SK-N-SH treated with all-trans-retinoic acid at 6 μM for 48 hours (cell line): ENCODE measurements around the gene C16orf95.
"Not testable (repeated sequence)": the region's sequence is repeated elsewhere in the genome, so short reads cannot be mapped to it uniquely, and the experiment has no call there.

Experiments used
- ATAC-seq: fragments of 200-7000 bp; cut with Tn5 transposase; 3 replicates; pipeline ENCODE4 v1.9.1; 2020; ENCODE audit warnings: mild to moderate bottlenecking, moderate library complexity
- ARNTL ChIP-seq: fragments of 450-650 bp; formaldehyde crosslinking; IDR thresholded peaks from 2 replicates; pipeline ENCODE4 v1.5.0; 2020; ENCODE audit warnings: low read depth, mild to moderate bottlenecking, moderate library complexity, borderline replicate concordance
- BACH2 ChIP-seq: fragments of 250-450 bp; sonication (Bioruptor Pico); IDR thresholded peaks from 2 replicates; pipeline ENCODE4 v1.9.0; 2021; ENCODE audit warnings: mild to moderate bottlenecking, borderline replicate concordance
- ESRRG ChIP-seq: fragments of 250-450 bp; sonication (Bioruptor Pico); IDR thresholded peaks from 2 replicates; pipeline ENCODE4 v1.6.1; 2021; ENCODE audit warnings: mild to moderate bottlenecking
- GLIS3 ChIP-seq: fragments of 250-450 bp; sonication (Bioruptor Pico); IDR thresholded peaks from 2 replicates; pipeline ENCODE4 v1.5.0; 2020; ENCODE audit warnings: mild to moderate bottlenecking, moderate library complexity
- OSR1 ChIP-seq: fragments of 250-450 bp; sonication (Bioruptor Pico); IDR thresholded peaks from 2 replicates; pipeline ENCODE4 v1.8.0; 2022; ENCODE audit warnings: moderate library complexity, mild to moderate bottlenecking, inconsistent platforms
- PPARA ChIP-seq: fragments of 250-450 bp; sonication (Bioruptor Pico); IDR thresholded peaks from 2 replicates; pipeline ENCODE4 v1.5.0; 2020; ENCODE audit warnings: mild to moderate bottlenecking, borderline replicate concordance
- RARB ChIP-seq: fragments of 250-450 bp; sonication (Bioruptor Pico); IDR thresholded peaks from 2 replicates; pipeline ENCODE4 v1.8.0; 2021; ENCODE audit warnings: mild to moderate bottlenecking, moderate library complexity
- SNAI2 ChIP-seq: fragments of 250-450 bp; sonication (Bioruptor Pico); IDR thresholded peaks from 2 replicates; pipeline ENCODE4 v1.5.0; 2020; ENCODE audit warnings: mild to moderate bottlenecking, moderate library complexity
- TCF4 ChIP-seq: fragments of 250-450 bp; sonication (Bioruptor Pico); IDR thresholded peaks from 2 replicates; pipeline ENCODE4 v1.8.0; 2021; ENCODE audit warnings: mild to moderate bottlenecking, moderate library complexity, borderline replicate concordance
- ZC3H10 ChIP-seq: fragments of 250-450 bp; sonication (Bioruptor Pico); IDR thresholded peaks from 2 replicates; pipeline ENCODE4 v1.5.1; 2021; ENCODE audit warnings: mild to moderate bottlenecking, moderate library complexity
- ZFP3 ChIP-seq: fragments of 250-450 bp; sonication (Bioruptor Pico); IDR thresholded peaks from 2 replicates; pipeline ENCODE4 v1.5.0; 2020; ENCODE audit warnings: mild to moderate bottlenecking, moderate library complexity
- ZFP30 ChIP-seq: fragments of 450-650 bp; formaldehyde crosslinking; IDR thresholded peaks from 2 replicates; pipeline ENCODE4 v1.5.0; 2022; ENCODE audit warnings: mild to moderate bottlenecking, moderate library complexity
- ZNF565 ChIP-seq: fragments of 450-650 bp; formaldehyde crosslinking; conservative IDR thresholded peaks from 2 replicates; pipeline ENCODE4 v1.5.0; 2020; ENCODE audit warnings: low read depth, mild to moderate bottlenecking, moderate library complexity
- ZNF70 ChIP-seq: fragments of 450-650 bp; formaldehyde crosslinking; IDR thresholded peaks from 2 replicates; pipeline ENCODE4 v1.5.0; 2020; ENCODE audit warnings: mild to moderate bottlenecking, moderate library complexity
- ZNF8 ChIP-seq: fragments of 450-650 bp; formaldehyde crosslinking; IDR thresholded peaks from 2 replicates; pipeline ENCODE4 v1.5.0; 2020; ENCODE audit warnings: mild to moderate bottlenecking, moderate library complexity
- TF ChIP-seq, protein P1 (sequence below): fragments of 250-450 bp; sonication (Bioruptor Pico); IDR thresholded peaks from 2 replicates; pipeline ENCODE4 v1.8.0; 2020; ENCODE audit warnings: mild to moderate bottlenecking, moderate library complexity, borderline replicate concordance
- TF ChIP-seq, protein P2 (sequence below): fragments of 250-450 bp; sonication (Bioruptor Pico); IDR thresholded peaks from 2 replicates; pipeline ENCODE4 v1.5.1; 2020; ENCODE audit warnings: low read depth, mild to moderate bottlenecking, moderate library complexity
- TF ChIP-seq, protein P3 (sequence below): fragments of 250-450 bp; sonication (Bioruptor Pico); IDR thresholded peaks from 2 replicates; pipeline ENCODE4 v1.5.0; 2020; ENCODE audit warnings: mild to moderate bottlenecking, moderate library complexity
- TF ChIP-seq, protein P4 (sequence below): fragments of 250-450 bp; sonication (Bioruptor Pico); IDR thresholded peaks from 2 replicates; pipeline ENCODE4 v1.5.1; 2021; ENCODE audit warnings: mild to moderate bottlenecking, moderate library complexity
- TF ChIP-seq, protein P5 (sequence below): fragments of 250-450 bp; sonication (Bioruptor Pico); IDR thresholded peaks from 2 replicates; pipeline ENCODE4 v1.8.0; 2021; ENCODE audit warnings: low read depth, mild to moderate bottlenecking, moderate library complexity, borderline replicate concordance

The C16orf95 gene

DNA sequence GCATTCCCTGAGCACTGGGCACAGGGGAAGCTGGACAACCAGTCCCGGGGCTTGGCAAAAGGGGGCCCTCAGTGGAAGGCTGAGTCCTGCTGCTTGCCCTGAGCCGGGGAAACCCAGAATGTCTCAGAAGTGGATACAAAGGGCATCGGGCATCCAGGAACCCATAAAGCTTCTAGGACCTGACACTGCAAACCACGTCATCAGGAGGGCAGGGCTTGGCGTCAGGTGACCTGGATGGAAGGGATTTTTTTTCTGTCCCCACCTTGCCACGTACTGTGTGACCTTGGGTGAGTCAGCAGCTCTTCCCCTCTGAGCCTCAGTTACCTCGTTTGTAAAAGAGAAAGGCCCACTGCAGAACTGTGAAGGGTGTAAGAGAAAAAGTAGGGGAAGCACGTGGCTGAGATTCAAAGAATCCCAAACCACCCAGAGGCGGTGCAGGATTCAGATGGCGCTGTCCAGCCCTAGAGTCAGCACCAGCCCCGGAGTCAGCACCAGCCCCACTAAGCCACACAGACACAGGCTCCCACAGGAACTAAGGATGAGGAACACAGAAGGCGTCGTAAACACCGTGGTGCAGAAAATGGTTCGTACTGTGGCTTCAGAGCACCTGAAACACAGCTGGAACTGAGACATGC lies 53.7 kb downstream of the C16orf95 start:
- TF ChIP-seq, protein P1, sequence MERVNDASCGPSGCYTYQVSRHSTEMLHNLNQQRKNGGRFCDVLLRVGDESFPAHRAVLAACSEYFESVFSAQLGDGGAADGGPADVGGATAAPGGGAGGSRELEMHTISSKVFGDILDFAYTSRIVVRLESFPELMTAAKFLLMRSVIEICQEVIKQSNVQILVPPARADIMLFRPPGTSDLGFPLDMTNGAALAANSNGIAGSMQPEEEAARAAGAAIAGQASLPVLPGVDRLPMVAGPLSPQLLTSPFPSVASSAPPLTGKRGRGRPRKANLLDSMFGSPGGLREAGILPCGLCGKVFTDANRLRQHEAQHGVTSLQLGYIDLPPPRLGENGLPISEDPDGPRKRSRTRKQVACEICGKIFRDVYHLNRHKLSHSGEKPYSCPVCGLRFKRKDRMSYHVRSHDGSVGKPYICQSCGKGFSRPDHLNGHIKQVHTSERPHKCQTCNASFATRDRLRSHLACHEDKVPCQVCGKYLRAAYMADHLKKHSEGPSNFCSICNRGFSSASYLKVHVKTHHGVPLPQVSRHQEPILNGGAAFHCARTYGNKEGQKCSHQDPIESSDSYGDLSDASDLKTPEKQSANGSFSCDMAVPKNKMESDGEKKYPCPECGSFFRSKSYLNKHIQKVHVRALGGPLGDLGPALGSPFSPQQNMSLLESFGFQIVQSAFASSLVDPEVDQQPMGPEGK (CRISPR knock-in tag), result no peak
- TF ChIP-seq ZNF8 (CRISPR knock-in tag) (no peak), ZNF70 (CRISPR knock-in tag) (no peak), ZNF565 (CRISPR knock-in tag) (no peak), SNAI2 (CRISPR knock-in tag) (no peak), ZFP30 (CRISPR knock-in tag) (no peak), ESRRG (CRISPR knock-in tag) (no peak)
- TF ChIP-seq, all 23 proteins: peak for 0
- ATAC-seq, result no peak

DNA sequence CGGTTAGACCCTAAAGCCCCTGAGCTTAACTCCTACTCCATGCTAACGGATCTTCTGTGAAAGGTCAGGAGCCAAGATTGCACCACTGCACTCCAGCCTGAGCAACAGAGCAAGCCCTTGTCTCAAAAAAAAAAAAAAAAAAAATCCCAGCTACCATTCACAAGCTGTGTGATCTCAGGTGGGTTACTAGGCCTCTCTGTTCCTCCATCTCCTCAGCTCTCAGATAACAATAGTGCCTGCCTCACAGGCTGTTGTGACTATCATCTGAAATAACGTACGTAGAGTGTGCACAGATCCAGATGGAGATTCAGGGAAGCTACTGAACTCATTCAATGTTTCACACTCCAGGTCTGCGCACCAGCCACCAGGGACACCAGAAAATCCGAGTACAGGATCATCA lies 57.8 kb downstream of the C16orf95 start:
- TF ChIP-seq, protein P2, sequence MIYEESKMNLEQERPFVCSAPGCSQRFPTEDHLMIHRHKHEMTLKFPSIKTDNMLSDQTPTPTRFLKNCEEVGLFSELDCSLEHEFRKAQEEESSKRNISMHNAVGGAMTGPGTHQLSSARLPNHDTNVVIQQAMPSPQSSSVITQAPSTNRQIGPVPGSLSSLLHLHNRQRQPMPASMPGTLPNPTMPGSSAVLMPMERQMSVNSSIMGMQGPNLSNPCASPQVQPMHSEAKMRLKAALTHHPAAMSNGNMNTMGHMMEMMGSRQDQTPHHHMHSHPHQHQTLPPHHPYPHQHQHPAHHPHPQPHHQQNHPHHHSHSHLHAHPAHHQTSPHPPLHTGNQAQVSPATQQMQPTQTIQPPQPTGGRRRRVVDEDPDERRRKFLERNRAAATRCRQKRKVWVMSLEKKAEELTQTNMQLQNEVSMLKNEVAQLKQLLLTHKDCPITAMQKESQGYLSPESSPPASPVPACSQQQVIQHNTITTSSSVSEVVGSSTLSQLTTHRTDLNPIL, result no peak
- TF ChIP-seq ZNF70 (CRISPR knock-in tag) (no peak), GLIS3 (CRISPR knock-in tag) (no peak), ESRRG (CRISPR knock-in tag) (no peak), ZFP3 (CRISPR knock-in tag) (no peak), ZNF565 (CRISPR knock-in tag) (no peak), ZC3H10 (no peak), PPARA (no peak), TCF4 (CRISPR knock-in tag) (no peak), ARNTL (CRISPR knock-in tag) (no peak)
- TF ChIP-seq, protein P3, sequence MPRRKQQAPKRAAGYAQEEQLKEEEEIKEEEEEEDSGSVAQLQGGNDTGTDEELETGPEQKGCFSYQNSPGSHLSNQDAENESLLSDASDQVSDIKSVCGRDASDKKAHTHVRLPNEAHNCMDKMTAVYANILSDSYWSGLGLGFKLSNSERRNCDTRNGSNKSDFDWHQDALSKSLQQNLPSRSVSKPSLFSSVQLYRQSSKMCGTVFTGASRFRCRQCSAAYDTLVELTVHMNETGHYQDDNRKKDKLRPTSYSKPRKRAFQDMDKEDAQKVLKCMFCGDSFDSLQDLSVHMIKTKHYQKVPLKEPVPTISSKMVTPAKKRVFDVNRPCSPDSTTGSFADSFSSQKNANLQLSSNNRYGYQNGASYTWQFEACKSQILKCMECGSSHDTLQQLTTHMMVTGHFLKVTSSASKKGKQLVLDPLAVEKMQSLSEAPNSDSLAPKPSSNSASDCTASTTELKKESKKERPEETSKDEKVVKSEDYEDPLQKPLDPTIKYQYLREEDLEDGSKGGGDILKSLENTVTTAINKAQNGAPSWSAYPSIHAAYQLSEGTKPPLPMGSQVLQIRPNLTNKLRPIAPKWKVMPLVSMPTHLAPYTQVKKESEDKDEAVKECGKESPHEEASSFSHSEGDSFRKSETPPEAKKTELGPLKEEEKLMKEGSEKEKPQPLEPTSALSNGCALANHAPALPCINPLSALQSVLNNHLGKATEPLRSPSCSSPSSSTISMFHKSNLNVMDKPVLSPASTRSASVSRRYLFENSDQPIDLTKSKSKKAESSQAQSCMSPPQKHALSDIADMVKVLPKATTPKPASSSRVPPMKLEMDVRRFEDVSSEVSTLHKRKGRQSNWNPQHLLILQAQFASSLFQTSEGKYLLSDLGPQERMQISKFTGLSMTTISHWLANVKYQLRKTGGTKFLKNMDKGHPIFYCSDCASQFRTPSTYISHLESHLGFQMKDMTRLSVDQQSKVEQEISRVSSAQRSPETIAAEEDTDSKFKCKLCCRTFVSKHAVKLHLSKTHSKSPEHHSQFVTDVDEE (CRISPR knock-in tag), result no peak
- TF ChIP-seq, protein P4, sequence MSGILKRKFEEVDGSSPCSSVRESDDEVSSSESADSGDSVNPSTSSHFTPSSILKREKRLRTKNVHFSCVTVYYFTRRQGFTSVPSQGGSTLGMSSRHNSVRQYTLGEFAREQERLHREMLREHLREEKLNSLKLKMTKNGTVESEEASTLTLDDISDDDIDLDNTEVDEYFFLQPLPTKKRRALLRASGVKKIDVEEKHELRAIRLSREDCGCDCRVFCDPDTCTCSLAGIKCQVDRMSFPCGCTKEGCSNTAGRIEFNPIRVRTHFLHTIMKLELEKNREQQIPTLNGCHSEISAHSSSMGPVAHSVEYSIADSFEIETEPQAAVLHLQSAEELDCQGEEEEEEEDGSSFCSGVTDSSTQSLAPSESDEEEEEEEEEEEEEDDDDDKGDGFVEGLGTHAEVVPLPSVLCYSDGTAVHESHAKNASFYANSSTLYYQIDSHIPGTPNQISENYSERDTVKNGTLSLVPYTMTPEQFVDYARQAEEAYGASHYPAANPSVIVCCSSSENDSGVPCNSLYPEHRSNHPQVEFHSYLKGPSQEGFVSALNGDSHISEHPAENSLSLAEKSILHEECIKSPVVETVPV (CRISPR knock-in tag), result no peak
- no peak for ATAC-seq

DNA sequence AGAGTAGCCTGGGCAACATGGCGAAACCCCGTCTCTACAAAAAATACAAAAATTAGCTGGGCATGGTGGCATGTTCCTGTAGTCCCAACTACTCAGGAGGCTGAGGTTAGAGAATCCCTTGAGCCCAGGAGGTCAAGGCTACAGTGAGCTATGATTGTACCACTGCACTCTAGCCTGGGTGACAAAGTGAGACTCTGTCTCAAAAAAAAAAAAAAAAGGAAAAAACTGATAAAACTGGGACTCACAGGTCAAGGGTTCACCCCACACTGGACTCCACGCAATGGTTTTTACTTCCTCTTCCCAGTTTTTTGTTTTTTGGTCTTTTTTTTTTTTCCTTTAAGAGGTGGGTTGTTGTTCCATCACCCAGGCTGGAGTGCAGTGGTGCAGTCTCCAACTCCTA lies 58.5 kb downstream of the C16orf95 start:
- ATAC-seq, result not testable (repeated sequence)

DNA sequence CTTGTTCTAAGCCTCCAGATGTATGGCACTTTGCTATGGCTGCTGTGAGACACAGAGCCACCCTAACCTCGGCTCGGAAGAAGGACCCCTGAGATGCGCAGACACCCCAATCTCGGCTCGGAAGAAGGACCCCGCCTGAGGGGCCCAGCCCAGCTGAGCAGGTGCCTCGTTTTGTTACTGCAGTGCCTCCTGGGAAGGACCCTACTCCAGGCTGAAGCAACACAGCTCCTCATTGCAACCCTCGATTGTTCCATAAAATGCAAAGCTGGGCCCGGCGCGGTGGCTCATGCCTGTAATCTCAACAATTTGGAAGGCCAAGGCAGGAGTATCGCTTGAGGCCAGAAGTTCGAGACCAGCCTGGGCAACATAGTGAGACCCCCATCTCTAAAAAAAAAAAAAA lies 61.3 kb downstream of the C16orf95 start:
- no peak for ATAC-seq
- no peak for TF ChIP-seq ZNF70 (CRISPR knock-in tag)
- TF ChIP-seq, protein P5, sequence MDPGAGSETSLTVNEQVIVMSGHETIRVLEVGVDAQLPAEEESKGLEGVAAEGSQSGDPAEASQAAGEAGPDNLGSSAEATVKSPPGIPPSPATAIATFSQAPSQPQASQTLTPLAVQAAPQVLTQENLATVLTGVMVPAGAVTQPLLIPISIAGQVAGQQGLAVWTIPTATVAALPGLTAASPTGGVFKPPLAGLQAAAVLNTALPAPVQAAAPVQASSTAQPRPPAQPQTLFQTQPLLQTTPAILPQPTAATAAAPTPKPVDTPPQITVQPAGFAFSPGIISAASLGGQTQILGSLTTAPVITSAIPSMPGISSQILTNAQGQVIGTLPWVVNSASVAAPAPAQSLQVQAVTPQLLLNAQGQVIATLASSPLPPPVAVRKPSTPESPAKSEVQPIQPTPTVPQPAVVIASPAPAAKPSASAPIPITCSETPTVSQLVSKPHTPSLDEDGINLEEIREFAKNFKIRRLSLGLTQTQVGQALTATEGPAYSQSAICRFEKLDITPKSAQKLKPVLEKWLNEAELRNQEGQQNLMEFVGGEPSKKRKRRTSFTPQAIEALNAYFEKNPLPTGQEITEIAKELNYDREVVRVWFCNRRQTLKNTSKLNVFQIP (CRISPR knock-in tag), result no peak
- no peak for TF ChIP-seq ZNF565 (CRISPR knock-in tag)
- TF ChIP-seq, protein P2, result no peak
- TF ChIP-seq, protein P4 (CRISPR knock-in tag), result no peak
- no peak for TF ChIP-seq OSR1 (CRISPR knock-in tag)
- TF ChIP-seq, protein P3 (CRISPR knock-in tag), result no peak
- TF ChIP-seq PPARA, result no peak
- TF ChIP-seq TCF4 (CRISPR knock-in tag), result no peak
- no peak for TF ChIP-seq ZC3H10
- no peak for TF ChIP-seq RARB (CRISPR knock-in tag)
- no peak for TF ChIP-seq BACH2 (CRISPR knock-in tag)
